HG03139 (cell line): ENCODE results near the gene MAN1A1.
"Not testable (repeated sequence)": the region's sequence is repeated elsewhere in the genome, so short reads cannot be mapped to it uniquely, and the experiment has no call there.

ENCODE experiments used
- ATAC-seq: cut with Tn5 transposase; IDR thresholded peaks from one replicate; pipeline ENCODE4 v1.9.1; 2021; ENCODE audit not compliant: unreplicated experiment

The MAN1A1 gene

DNA sequence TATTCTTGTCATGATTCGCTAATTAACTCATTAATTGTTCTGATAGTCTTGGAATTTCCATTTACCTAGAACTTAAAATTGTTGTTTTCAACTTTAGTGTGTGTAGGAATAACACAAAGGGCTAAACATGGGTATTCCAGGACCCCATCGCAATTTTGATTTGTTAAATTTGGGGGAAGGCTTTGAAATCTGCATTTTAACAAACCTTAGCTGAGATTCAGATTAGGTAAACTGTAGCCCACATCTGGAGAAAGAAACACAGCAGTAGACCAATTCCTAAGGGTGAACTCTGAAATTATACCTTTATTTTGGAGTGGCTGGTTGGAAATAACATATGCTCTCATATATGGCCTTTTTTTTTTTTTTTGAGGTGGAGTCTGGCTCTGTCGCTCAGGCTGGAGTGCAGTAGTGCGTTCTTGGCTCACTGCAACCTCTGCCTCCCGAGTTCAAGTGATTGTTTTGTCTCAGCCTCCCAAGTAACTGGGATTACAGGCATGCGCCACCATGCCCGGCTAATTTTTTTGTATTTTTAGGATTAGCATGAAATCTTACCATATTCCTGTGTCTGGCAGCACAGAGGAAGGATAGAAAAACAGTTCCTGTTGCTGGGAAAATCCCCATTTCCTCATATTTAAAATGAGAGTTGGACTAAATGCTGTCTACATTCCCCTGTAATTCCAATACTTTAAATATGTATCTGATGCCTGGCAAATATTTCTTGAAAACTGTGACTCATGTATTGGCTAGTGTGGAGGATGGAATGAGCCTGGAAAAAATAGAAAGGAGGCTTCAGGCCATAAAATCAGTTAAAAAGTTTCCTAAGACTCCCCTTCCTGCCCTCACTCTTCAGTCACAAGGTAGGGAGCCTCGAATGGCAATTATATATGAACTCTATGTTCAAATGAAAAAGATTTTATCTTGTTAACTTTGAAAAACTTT, 174.4 kb downstream of the MAN1A1 start:
- no peak for ATAC-seq

DNA sequence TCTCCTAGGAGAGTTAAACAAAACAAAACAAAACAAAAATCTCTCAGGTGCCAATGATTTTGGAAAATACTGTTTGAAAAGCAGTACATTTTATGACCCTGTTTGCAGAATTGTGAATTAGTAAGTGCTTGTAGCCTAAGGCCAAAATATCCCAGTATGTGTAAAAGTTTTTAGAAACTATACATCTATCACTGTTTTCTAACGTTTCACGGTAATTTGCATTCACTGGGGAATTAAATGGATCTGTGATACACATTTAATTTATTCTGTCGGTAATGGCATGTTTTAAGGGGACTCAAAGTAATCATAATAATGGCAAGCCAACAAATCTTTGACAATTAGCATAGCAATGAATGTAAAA, 175.5 kb downstream of the MAN1A1 start:
- ATAC-seq = no peak

GRCh38 chr6:119173249-119174084, 176.1 kb downstream of the MAN1A1 start:
- ATAC-seq = no peak

GRCh38 chr6:119172824-119173223, 176.7 kb downstream of the MAN1A1 start:
- no peak for ATAC-seq

- no peak for ATAC-seq
Measured at GRCh38 chr6:119171864-119172588, 177.5 kb downstream of the MAN1A1 start.

DNA sequence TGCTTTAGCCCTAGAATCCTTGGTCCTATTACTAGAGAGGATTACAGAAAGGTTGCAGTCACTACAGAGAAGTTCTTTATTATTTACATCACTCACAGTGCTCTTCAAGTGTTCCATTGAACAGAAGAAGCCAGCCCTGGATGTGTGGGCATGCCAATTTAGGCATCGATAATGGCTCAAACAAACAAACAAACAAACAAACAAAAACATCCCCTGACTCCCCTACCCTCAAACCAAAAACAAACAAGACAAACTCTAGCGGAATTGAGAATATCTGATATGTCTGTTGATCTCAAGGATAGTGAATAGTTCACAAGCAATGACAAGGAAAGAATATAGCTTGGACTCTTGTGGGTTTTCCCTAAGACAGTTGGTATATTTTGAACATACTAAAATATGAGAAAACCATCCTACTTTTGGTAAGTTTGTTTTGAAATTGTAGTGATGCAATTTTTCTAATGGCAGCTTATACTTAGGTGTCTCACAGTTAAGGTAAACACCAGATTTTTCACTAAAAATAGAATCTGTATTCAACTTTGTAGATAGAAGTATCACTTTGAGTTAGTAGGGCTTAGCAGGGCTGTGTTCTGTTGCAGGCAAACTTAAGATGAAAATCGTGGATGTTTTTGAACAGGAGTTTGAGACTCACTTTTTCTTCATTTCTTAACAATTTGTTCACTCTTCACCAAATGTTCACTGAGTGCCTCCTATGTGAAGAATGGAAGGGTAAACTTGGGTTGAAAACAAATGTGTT, 178.3 kb downstream of the MAN1A1 start:
- no peak for ATAC-seq

- ATAC-seq = no peak
Measured at GRCh38 chr6:119170447-119171087, 179.0 kb downstream of the MAN1A1 start.

DNA sequence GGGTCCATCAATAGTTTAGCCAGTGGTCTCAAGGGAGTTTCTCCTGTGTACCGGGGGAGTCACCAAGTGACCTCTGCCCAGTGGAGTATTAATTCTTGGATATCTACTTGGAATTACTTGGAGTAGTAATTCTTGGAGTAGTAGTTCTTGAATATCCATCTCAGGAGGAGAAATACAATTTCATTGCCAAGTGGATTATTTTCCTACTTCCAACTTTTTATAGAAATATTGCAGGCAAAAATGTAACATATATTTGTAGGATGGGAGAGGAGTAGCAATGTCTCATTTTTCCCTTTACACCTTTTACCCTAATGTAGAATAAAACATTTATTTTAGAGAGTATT, 179.5 kb downstream of the MAN1A1 start:
- no peak for ATAC-seq

DNA sequence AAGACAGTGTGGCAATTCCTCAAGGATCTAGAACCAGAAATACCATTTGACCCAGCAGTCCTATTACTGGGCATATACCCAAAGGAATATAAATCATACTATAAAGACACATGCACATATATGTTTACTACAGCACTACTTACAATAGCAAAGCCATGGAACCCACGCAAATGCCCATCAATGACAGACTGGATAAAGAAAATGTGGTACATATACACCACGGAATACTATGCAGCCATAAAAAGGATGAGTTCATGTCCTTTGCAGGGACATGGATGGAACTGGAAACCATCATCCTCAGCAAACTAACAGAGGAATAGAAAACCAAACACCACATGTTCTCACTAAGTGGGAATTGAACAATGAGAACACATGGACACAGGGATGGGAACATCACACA, 180.2 kb downstream of the MAN1A1 start:
- ATAC-seq = not testable (repeated sequence)

DNA sequence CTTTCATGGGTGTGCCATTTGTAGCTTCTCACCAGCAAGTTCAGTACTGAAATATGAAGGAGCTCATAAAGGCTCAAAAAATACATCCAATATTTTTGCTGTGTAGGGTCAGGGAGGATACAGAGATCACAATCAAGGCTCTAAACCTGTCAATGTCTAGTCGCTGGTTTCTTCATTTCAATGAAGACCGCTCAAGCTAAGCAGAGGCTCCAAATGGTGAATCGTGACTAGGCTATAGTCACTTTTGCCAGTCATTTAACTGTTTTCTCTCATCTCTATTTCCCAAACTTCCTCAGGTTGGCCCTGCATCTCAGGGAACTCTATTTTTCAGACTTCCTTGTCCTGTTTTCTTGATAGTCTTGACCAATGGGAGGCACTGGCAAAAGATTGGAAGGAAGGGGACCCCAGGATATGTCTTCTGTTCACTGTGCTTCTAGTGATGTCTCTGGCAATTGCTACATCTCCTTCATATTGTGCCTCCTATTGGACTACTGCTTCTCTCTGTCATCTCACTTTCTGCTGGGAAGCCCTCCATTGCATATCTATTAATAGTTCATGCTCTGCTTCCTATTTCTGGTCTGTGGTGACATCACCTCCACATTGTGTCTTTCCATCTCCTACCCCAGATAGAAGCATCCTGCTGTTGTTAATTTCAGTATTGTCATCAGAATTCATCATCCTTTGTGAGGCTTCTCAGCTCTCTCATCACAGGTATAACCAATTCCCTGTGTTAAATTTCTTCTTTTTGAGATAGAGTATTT, 183.4 kb downstream of the MAN1A1 start:
- no peak for ATAC-seq

- ATAC-seq = no peak
Measured at GRCh38 chr6:119163006-119163405, 186.6 kb downstream of the MAN1A1 start.

GRCh38 chr6:119162134-119162775, 187.3 kb downstream of the MAN1A1 start:
- ATAC-seq = peak; percentile 53

DNA sequence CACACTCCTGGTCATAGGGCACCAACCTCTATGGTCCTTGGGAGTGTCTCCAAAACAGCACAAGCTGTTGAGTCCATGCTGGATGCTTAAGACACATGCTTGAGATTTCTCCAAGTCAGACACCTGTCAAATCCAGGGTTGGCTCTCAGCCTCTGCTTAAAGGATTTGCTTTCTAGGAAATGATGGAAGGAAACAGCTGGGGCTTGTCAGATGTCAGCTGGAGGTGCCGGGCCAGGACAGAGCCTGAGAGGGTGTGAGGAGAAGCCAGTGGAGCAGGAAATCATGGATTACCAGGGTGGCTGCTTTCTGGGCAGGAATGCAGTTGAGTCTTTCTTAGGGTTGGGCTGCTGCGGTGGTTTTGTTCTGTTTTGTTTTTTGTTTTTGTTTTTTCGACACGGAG, 188.1 kb downstream of the MAN1A1 start:
- ATAC-seq = no peak

DNA sequence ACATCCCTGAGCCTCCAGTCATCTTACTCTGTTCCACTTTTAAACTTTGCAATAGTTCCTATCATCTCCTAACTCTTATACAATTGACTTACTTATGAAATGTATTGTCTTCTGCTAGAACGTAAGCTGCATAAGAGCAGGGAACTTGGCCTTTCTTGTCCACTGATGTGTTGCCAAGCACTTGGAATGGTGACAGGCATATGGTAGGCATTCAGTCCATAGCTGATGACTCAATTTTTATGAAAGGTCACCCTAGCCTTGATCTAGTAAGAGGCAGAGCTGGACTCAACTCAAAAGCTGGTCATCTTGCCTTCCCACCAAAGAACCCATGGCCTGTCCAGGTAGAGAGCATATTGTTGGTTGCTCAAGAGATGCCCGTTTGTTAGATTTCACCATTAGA, 188.7 kb downstream of the MAN1A1 start:
- no peak for ATAC-seq

- ATAC-seq = no peak
Measured at GRCh38 chr6:119158057-119158848, 191.3 kb downstream of the MAN1A1 start.

- ATAC-seq = no peak
Measured at GRCh38 chr6:119157506-119157815, 192.1 kb downstream of the MAN1A1 start.

GRCh38 chr6:119156757-119157505, 192.6 kb downstream of the MAN1A1 start:
- ATAC-seq = no peak

- ATAC-seq = not testable (repeated sequence)
Measured at GRCh38 chr6:119156082-119156481, 193.5 kb downstream of the MAN1A1 start.
